A673 (cell line): Measurements from ENCODE around the gene CARHSP1. TPM values are rescaled to one million over a fixed set of nuclear protein-coding genes. Genes with fewer than 3 reads are reported as not detected.

ENCODE experiments used
- BruUV-seq: library from RNA; stranded (reverse); fragments of 400-500 nt; replicated peaks from 2 replicates; lab custom pipeline; 2021; lab: Mats Ljungman, UMichigan
- CTCF ChIA-PET: fragments of 300-600 bp; sonication (Branson Sonifier 250); formaldehyde crosslinking; loops from one replicate; lab custom pipeline; 2022; ENCODE audit warnings: antibody characterized with exemption; lab: Charles Lee
- POLR2A ChIA-PET: fragments of 300-600 bp; sonication (Branson Sonifier 250); formaldehyde crosslinking; loops from one replicate; lab custom pipeline; 2022; ENCODE audit warnings: antibody characterized with exemption; ENCODE audit not compliant: low non-redundant PET; lab: Charles Lee
- DNase-seq: peaks from one replicate; pipeline ENCODE4 v3.0.0-alpha.2; 2015; ENCODE audit warnings: low spot score
- H3K27ac ChIP-seq: fragments of 200-600 bp; sonication (generic); 2 replicates; pipeline ENCODE4 v1.5.1; 2016; ENCODE audit warnings: mixed run types, low read depth, mild to moderate bottlenecking, mixed read lengths, antibody characterized with exemption, low read length; ENCODE audit not compliant: poor library complexity, severe bottlenecking
- H3K27me3 ChIP-seq: fragments of 200-600 bp; sonication (generic); replicated peaks from 2 replicates; pipeline ENCODE4 v1.6.1; 2017; ENCODE audit warnings: mixed run types, low read depth, mild to moderate bottlenecking, mixed read lengths, antibody characterized with exemption, low read length; ENCODE audit not compliant: insufficient read depth, poor library complexity
- H3K36me3 ChIP-seq: fragments of 200-600 bp; sonication (generic); 2 replicates; pipeline ENCODE4 v1.6.1; 2016; ENCODE audit warnings: mixed run types, mild to moderate bottlenecking, mixed read lengths, antibody characterized with exemption, low read length; ENCODE audit not compliant: insufficient read depth, poor library complexity, severe bottlenecking
- H3K4me1 ChIP-seq: fragments of 200-600 bp; sonication (generic); 2 replicates; pipeline ENCODE4 v1.6.1; 2017; ENCODE audit warnings: mixed run types, mild to moderate bottlenecking, mixed read lengths, antibody characterized with exemption, low read length; ENCODE audit not compliant: insufficient read depth, poor library complexity, severe bottlenecking
- H3K4me3 ChIP-seq: fragments of 200-600 bp; sonication (generic); 2 replicates; pipeline ENCODE4 v1.5.1; 2016; ENCODE audit warnings: low read depth, mixed run types, mild to moderate bottlenecking, mixed read lengths, low read length; ENCODE audit not compliant: poor library complexity, severe bottlenecking
- H3K9me3 ChIP-seq: fragments of 200-600 bp; sonication (generic); 2 replicates; pipeline ENCODE4 v1.6.1; 2016; ENCODE audit warnings: mixed run types, low read depth, mild to moderate bottlenecking, mixed read lengths, antibody characterized with exemption, low read length; ENCODE audit not compliant: poor library complexity, severe bottlenecking
- CTCF ChIP-seq: fragments of 300-800, 200-600 bp; sonication (generic); conservative IDR thresholded peaks from 2 replicates; pipeline ENCODE4 v1.5.1; 2017; ENCODE audit warnings: low read depth, mild to moderate bottlenecking, antibody characterized with exemption, low read length, moderate library complexity, mixed read lengths
- EZH2 ChIP-seq: fragments of 200-600 bp; sonication (generic); IDR thresholded peaks from 2 replicates; pipeline ENCODE4 v1.6.1; 2017; ENCODE audit warnings: borderline replicate concordance, low read depth, mild to moderate bottlenecking, mixed read lengths, antibody characterized with exemption, low read length; ENCODE audit not compliant: poor library complexity, severe bottlenecking
- intact Hi-C: fragments of 100-400 bp; cut with micrococcal nuclease; formaldehyde crosslinking; loops from one replicate; pipeline ENCODE4 v1.10.0; 2022; ENCODE audit not compliant: unreplicated experiment
- total RNA-seq: library from RNA; stranded (reverse); gene quantifications from 2 replicates; pipeline ENCODE4 v1.2.3, GENCODE V29; 2021

CARHSP1 gene
- total RNA-seq, 1 experiment from 2014 or later = 316 TPM

DNA sequence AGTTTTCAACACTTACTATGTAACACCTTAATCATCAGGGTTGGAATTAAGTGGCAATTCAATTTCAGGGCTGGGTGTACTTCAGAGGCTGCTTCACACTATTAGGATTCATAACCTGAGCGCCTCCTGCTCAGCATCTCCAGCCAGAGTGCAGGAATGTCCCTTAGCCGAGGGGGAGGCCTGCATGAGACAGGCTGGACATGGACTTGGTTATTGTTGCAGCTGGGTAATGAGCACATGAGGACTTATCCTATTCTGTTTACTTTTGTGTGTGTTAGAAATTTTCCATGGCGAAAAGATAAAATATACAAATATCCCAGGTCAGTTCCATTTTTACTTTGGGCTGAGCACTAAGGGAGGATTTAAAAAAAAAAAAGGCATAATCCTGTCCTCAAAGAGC lies 60.8 kb downstream of the CARHSP1 start:
- no TSS peak for BruUV-seq
- peaks cover 91% of the 10 kb centered on the region for H3K36me3 ChIP-seq
- ChIA-PET CTCF (no interaction called here), POLR2A (no interaction called here)
- H3K4me1 ChIP-seq = no peaks in the 10 kb centered on the region
- intact Hi-C loops = no loop called here
- DNase-seq = no peak
- no peaks in the 10 kb centered on the region for H3K9me3 ChIP-seq
- no peak overlapping the region for H3K4me3 ChIP-seq
- no peaks in the 10 kb centered on the region for H3K27me3 ChIP-seq
- no peak for TF ChIP-seq EZH2
- no peak for TF ChIP-seq CTCF
- H3K27ac ChIP-seq = no peak overlapping the region

DNA sequence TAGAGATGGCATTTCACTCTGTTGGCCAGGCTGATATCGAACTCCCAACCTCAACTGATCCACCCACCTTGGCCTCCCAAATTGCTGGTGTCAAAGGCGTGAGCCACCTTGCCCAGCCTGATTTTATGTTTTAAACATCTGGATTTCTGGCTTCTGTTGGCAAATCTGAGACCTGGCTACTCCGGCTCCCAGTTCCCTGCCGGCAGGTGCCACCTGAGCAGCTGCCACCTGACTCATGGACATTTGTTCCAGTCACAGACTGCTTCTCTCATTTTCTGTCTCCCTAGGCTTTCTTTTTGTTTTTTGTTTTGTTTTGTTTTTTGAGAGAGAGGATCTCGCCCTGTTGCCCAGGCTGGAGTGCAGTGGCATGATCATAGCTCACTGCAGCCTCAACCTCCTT lies 61.6 kb downstream of the CARHSP1 start:
- TF ChIP-seq CTCF (no peak), EZH2 (no peak)
- DNase-seq = no peak
- intact Hi-C loops = no loop called here
- no TSS peak for BruUV-seq
- Histone ChIP-seq H3K27ac (no peak overlapping the region), H3K27me3 (no peaks in the 10 kb centered on the region), H3K4me3 (no peak overlapping the region), H3K9me3 (no peaks in the 10 kb centered on the region), H3K36me3 (peaks cover 91% of the 10 kb centered on the region), H3K4me1 (no peaks in the 10 kb centered on the region)
- ChIA-PET POLR2A (no interaction called here), CTCF (no interaction called here)

DNA sequence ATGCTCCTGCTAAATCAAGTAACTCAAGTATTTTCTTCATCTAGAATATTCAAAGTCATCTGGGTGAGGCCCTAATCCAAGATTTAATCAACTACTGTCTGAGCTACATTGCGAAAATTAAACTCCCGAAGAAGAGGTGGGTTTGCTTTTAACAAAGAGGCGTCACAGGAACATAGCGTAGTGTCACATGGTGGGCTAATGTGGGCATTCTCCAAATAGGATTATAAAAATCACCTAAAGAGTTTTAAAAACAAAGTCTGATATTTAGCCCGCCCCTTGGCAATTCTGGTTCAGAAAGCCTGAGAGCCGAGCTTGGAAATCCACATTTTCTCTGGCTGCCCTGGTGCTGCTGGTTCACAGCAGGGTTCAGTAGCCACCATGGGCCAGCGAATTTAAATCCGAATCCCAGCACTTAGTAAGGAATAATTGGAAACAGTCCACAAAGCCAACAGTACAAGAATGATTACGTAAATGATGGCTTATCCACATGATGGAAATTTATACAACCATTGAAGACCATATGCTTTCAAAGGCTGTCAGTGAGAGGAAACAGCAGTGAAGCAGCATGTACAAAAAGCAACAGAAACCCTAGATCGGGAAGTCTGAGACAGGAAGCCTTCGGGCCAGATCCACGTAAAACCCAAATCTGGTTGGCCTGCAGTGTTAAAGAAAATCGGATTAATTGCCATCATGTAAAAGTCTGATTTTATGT lies 62.4 kb downstream of the CARHSP1 start:
- BruUV-seq = no TSS peak
- H3K27me3 ChIP-seq = no peaks in the 10 kb centered on the region
- H3K27ac ChIP-seq = peak overlapping the region; percentile 24
- CTCF ChIA-PET = no interaction called here
- no peak for DNase-seq
- TF ChIP-seq CTCF (no peak), EZH2 (no peak)
- no peaks in the 10 kb centered on the region for H3K4me1 ChIP-seq
- H3K4me3 ChIP-seq = no peak overlapping the region
- intact Hi-C loops = no loop called here
- H3K9me3 ChIP-seq = no peaks in the 10 kb centered on the region
- POLR2A ChIA-PET = no interaction called here
- peaks cover 90% of the 10 kb centered on the region for H3K36me3 ChIP-seq
